Measurements from ENCODE around the gene CMPK2.

CMPK2 gene

GRCh38 chr2:6810961-6811360 is 54.7 kb downstream of the CMPK2 start (continued):
- no peak for TF ChIP-seq ZNF513 (tag by site-specific recombination; IDR thresholded peaks at IDR 0.05)
- TF ChIP-seq ZNF132 (tag by site-specific recombination; IDR thresholded peaks at IDR 0.05; ENCODE audit: borderline replicate concordance): no peak
- TF ChIP-seq ZNF785 (tag by site-specific recombination; IDR thresholded peaks at IDR 0.05): no peak
- no peak for TF ChIP-seq ZBTB49 (tag by site-specific recombination; IDR thresholded peaks at IDR 0.05; ENCODE audit: low read depth)
- TF ChIP-seq ZNF362 (tag by site-specific recombination; IDR thresholded peaks at IDR 0.05): no peak

- TF ChIP-seq ZNF639 (tag by site-specific recombination; IDR thresholded peaks at IDR 0.05) (no peak), ZNF585B (tag by site-specific recombination; IDR thresholded peaks at IDR 0.05) (no peak), KLF1 (tag by site-specific recombination; IDR thresholded peaks at IDR 0.05) (no peak), ZNF580 (tag by site-specific recombination; IDR thresholded peaks at IDR 0.05) (no peak), ZNF629 (tag by site-specific recombination; IDR thresholded peaks at IDR 0.05) (no peak), ZNF768 (tag by site-specific recombination; IDR thresholded peaks at IDR 0.05) (no peak), ZNF660 (tag by site-specific recombination; IDR thresholded peaks at IDR 0.05) (no peak), ZNF169 (tag by site-specific recombination; IDR thresholded peaks at IDR 0.05) (no peak), HIC1 (tag by site-specific recombination; IDR thresholded peaks at IDR 0.05) (no peak), HOXA7 (CRISPR knock-in tag; IDR thresholded peaks at IDR 0.05; ENCODE audit: borderline replicate concordance) (no peak), ZBTB49 (tag by site-specific recombination; IDR thresholded peaks at IDR 0.05; ENCODE audit: low read depth) (no peak), ZNF26 (tag by site-specific recombination; IDR thresholded peaks at IDR 0.05) (no peak)
- Histone ChIP-seq H3K4me3 (ENCODE audit: low read depth, low read length) (no peak overlapping the region), H3K9me3 (ENCODE audit: control insufficient read depth, insufficient read depth, low read depth, low read length) (no peaks in the 10 kb centered on the region), H3K27ac (ENCODE audit: extremely low read depth, low read depth, low read length) (no peak overlapping the region), H3K4me1 (ENCODE audit: control insufficient read depth, insufficient read depth, low read length) (no peaks in the 10 kb centered on the region), H3K36me3 (ENCODE audit: control insufficient read depth in 2 of 2, insufficient read depth in 1 of 2, low read length in 2 of 2) (no peaks in the 10 kb centered on the region)
- POLR2A ChIA-PET: no interaction called here
- CTCF ChIA-PET: no interaction called here
Observed at GRCh38 chr2:6808426-6808825, 57.3 kb downstream of the CMPK2 start.

Data from HEK293 (cell line).